SK-N-SH (cell line): ENCODE data around the gene EML5. TPM values are rescaled to one million over a fixed set of nuclear protein-coding genes. Genes with fewer than 3 reads are reported as not detected.

Experiments
- CTCF ChIA-PET: fragments of 300-600, 350-600 bp; formaldehyde crosslinking; extraction: SDS; loops from one replicate; lab custom pipeline; 2021; lab: Yijun Ruan, JAX
- POLR2A ChIA-PET: fragments of 350-600 bp; sonication (Branson Sonifier 250); formaldehyde crosslinking; extraction: SDS; loops from one replicate; lab custom pipeline; 2020; ENCODE audit warnings: antibody characterized with exemption, inconsistent platforms; lab: Yijun Ruan, JAX
- DNase-seq: peaks from one replicate; pipeline ENCODE4 v3.0.0; 2012
- H2AFZ ChIP-seq: fragments of 200-600 bp; sonication (generic); 2 replicates; pipeline ENCODE4 v1.8.1; 2016; ENCODE audit warnings: antibody characterized with exemption, mild to moderate bottlenecking, low read depth
- H3F3A ChIP-seq: fragments of 200-600 bp; sonication (generic); replicated peaks from 2 replicates; pipeline ENCODE3; 2016; ENCODE audit warnings: antibody characterized with exemption, mild to moderate bottlenecking; ENCODE audit not compliant: insufficient read depth
- H3K27ac ChIP-seq, 2 experiments: fragments of 200-500 bp in 1 of 2; fragments of 200-600 bp in 1 of 2; sonication (Bioruptor generic) in 1 of 2; sonication (generic), shearing (Covaris generic) in 1 of 2; 2 replicates each; pipeline versions ENCODE4 v1.5.1 to v1.6.1; 2014 to 2016; ENCODE audit warnings: low read depth in 2 of 2, inconsistent platforms in 1 of 2, low read length in 1 of 2, mild to moderate bottlenecking in 1 of 2, mixed read lengths in 1 of 2
- H3K27me3 ChIP-seq: fragments of 200-600 bp; sonication (generic), shearing (Covaris generic); 2 replicates; pipeline ENCODE4 v1.6.1; 2016; ENCODE audit warnings: mixed run types; ENCODE audit not compliant: insufficient read depth
- H3K36me3 ChIP-seq, 2 experiments: fragments of 200-500 bp in 1 of 2; fragments of 200-600 bp in 1 of 2; sonication (Bioruptor generic) in 1 of 2; sonication (generic) in 1 of 2; replicated peaks in 1 of 2; 2 replicates each; pipeline versions ENCODE3 to v1.5.1; 2014 to 2016; ENCODE audit warnings: low read length in 1 of 2, mild to moderate bottlenecking in 1 of 2; ENCODE audit not compliant: insufficient read depth in 2 of 2, control insufficient read depth in 1 of 2
- H3K4me1 ChIP-seq, 2 experiments: fragments of 200-500 bp in 1 of 2; fragments of 200-600 bp in 1 of 2; sonication (Bioruptor generic) in 1 of 2; sonication (generic), shearing (Covaris generic) in 1 of 2; 2 replicates each; pipeline versions ENCODE4 v1.5.1 to v1.6.1; 2014 to 2016; ENCODE audit warnings: low read depth in 1 of 2, low read length in 1 of 2, mixed run types in 1 of 2; ENCODE audit not compliant: insufficient read depth in 2 of 2, control insufficient read depth in 1 of 2
- H3K4me2 ChIP-seq: fragments of 200-600 bp; sonication (generic), shearing (Covaris generic); 2 replicates; pipeline ENCODE4 v1.6.1; 2017; ENCODE audit warnings: mixed run types
- H3K4me3 ChIP-seq, 2 experiments: fragments of 200-500 bp in 1 of 2; fragments of 200-600 bp in 1 of 2; sonication (Bioruptor generic) in 1 of 2; sonication (generic), shearing (Covaris generic) in 1 of 2; 2 replicates each; pipeline versions ENCODE4 v1.5.1 to v1.8.1; 2014 to 2016; ENCODE audit warnings: low read depth in 2 of 2, inconsistent platforms in 1 of 2, low read length in 1 of 2, mild to moderate bottlenecking in 1 of 2, mixed read lengths in 1 of 2, moderate library complexity in 1 of 2
- H3K79me2 ChIP-seq: fragments of 200-600 bp; sonication (generic); 2 replicates; pipeline ENCODE4 v1.8.1; 2017; ENCODE audit warnings: mild to moderate bottlenecking; ENCODE audit not compliant: insufficient read depth
- H3K9ac ChIP-seq: fragments of 200-600 bp; sonication (generic); 2 replicates; pipeline ENCODE4 v1.6.1; 2017; ENCODE audit warnings: mixed run types
- H3K9me2 ChIP-seq: fragments of 200-600 bp; sonication (generic); 2 replicates; pipeline ENCODE4 v1.6.1; 2017; ENCODE audit warnings: mixed run types
- H3K9me3 ChIP-seq: fragments of 200-600 bp; sonication (generic); 2 replicates; pipeline ENCODE4 v1.6.1; 2017; ENCODE audit warnings: mixed run types, mild to moderate bottlenecking, moderate library complexity
- H4K20me1 ChIP-seq: fragments of 200-600 bp; sonication (generic); 2 replicates; pipeline ENCODE4 v1.6.1; 2017; ENCODE audit warnings: mild to moderate bottlenecking, mixed run types; ENCODE audit not compliant: insufficient read depth
- CHD2 ChIP-seq: fragments of 150-350 bp; IDR thresholded peaks from 2 replicates; pipeline ENCODE4 v1.6.1; 2018; ENCODE audit warnings: low read length; ENCODE audit not compliant: partially characterized antibody
- CTCF ChIP-seq: fragments of 200-600 bp; sonication (generic); IDR thresholded peaks from 2 replicates; pipeline ENCODE4 v1.6.1; 2017; ENCODE audit warnings: antibody characterized with exemption, mild to moderate bottlenecking, moderate library complexity
- EP300 ChIP-seq, 2 experiments: IDR thresholded peaks; 2 replicates each; pipeline versions ENCODE4 v1.4.0 to v1.6.1; 2012; ENCODE audit warnings: borderline replicate concordance in 1 of 2, low read depth in 1 of 2, low read length in 1 of 2
- EZH2phosphoT487 ChIP-seq: fragments of 200-600 bp; sonication (generic); IDR thresholded peaks from 2 replicates; pipeline ENCODE4 v1.6.1; 2017; ENCODE audit warnings: low read depth, mixed run types, mild to moderate bottlenecking, antibody characterized with exemption, moderate library complexity, borderline replicate concordance
- FOXM1 ChIP-seq: IDR thresholded peaks from 2 replicates; pipeline ENCODE4 v1.4.0; 2012; ENCODE audit warnings: low read depth, mild to moderate bottlenecking
- IRF3 ChIP-seq: fragments of 150-350 bp; IDR thresholded peaks from 2 replicates; pipeline ENCODE4 v1.6.1; 2016; ENCODE audit warnings: mild to moderate bottlenecking, low read depth, low read length
- JUND ChIP-seq: IDR thresholded peaks from 2 replicates; pipeline ENCODE4 v1.4.0; 2012
- MAX ChIP-seq: IDR thresholded peaks from 2 replicates; pipeline ENCODE4 v1.4.0; 2012; ENCODE audit warnings: low read depth
- MXI1 ChIP-seq: IDR thresholded peaks from 2 replicates; pipeline ENCODE4 v1.6.1; 2012; ENCODE audit warnings: mild to moderate bottlenecking, low read depth, low read length, improper control_type of control experiment
- NFIC ChIP-seq: IDR thresholded peaks from 2 replicates; pipeline ENCODE4 v1.4.0; 2012; ENCODE audit warnings: borderline replicate concordance
- PBX3 ChIP-seq: IDR thresholded peaks from 2 replicates; pipeline ENCODE4; 2012
- POLR2AphosphoS5 ChIP-seq: IDR thresholded peaks from 2 replicates; pipeline ENCODE4 v1.6.1; 2012; ENCODE audit warnings: low read depth, low read length
- RAD21 ChIP-seq: IDR thresholded peaks from 2 replicates; pipeline ENCODE4 v1.6.1; 2012; ENCODE audit warnings: mild to moderate bottlenecking, low read length
- RCOR1 ChIP-seq: fragments of 150-350 bp; IDR thresholded peaks from 2 replicates; pipeline ENCODE4 v1.6.1; 2017; ENCODE audit warnings: antibody characterized with exemption, low read length
- REST ChIP-seq: IDR thresholded peaks from 2 replicates; pipeline ENCODE4 v1.6.1; 2012; ENCODE audit warnings: mild to moderate bottlenecking, low read depth, low read length, moderate library complexity
- SIN3A ChIP-seq: IDR thresholded peaks from 2 replicates; pipeline ENCODE4 v1.6.1; 2012; ENCODE audit warnings: low read depth, mild to moderate bottlenecking, low read length, moderate library complexity, borderline replicate concordance
- TCF12 ChIP-seq: IDR thresholded peaks from 2 replicates; pipeline ENCODE4 v1.4.0; 2012
- YY1 ChIP-seq: IDR thresholded peaks from 2 replicates; pipeline ENCODE4 v1.4.0; 2012; ENCODE audit warnings: low read depth, mild to moderate bottlenecking
- ZBTB33 ChIP-seq: IDR thresholded peaks from 2 replicates; pipeline ENCODE4 v1.4.0; 2012; ENCODE audit warnings: low read depth, borderline replicate concordance
- polyA plus RNA-seq, 3 experiments: library from polyadenylated mRNA; depleted of rRNA; stranded (reverse); fragments of >200 nt; gene quantifications; 2 replicates each; pipeline ENCODE4 v1.2.3, GENCODE V29; 2012

The EML5 gene
- polyA plus RNA-seq, 1 of the 3 experiments (the other 2 are of a cell fraction): 0.23 TPM

GRCh38 chr14:88808359-88808758 is 15.6 kb upstream of the EML5 start:
- Histone ChIP-seq H3K4me3 (no peak overlapping the region), H3K9me3 (no peaks in the 10 kb centered on the region), H2AFZ (no peak overlapping the region), H3K4me1 (no peaks in the 10 kb centered on the region), H3K27me3 (no peaks in the 10 kb centered on the region), H3K27ac (no peak overlapping the region), H4K20me1 (no peaks in the 10 kb centered on the region), H3K36me3 (no peaks in the 10 kb centered on the region), H3K9ac (no peak overlapping the region), H3K79me2 (no peaks in the 10 kb centered on the region), H3K4me2 (no peak overlapping the region), H3K9me2 (no peaks in the 10 kb centered on the region), H3F3A (no peaks in the 10 kb centered on the region)
- DNase-seq: no peak
- ChIA-PET CTCF (no interaction called here), POLR2A (no interaction called here)
- no peak for TF ChIP-seq IRF3
- TF ChIP-seq RAD21: no peak
- no peak for TF ChIP-seq REST
- TF ChIP-seq EZH2phosphoT487: no peak
- TF ChIP-seq RCOR1: no peak
- TF ChIP-seq NFIC: no peak
- TF ChIP-seq TCF12: no peak
- no peak for TF ChIP-seq ZBTB33
- TF ChIP-seq EP300 (IDR thresholded peaks at IDR 0.05; ENCODE audit: borderline replicate concordance in 1 of 2, low read depth in 1 of 2, low read length in 1 of 2): no peak
- no peak for TF ChIP-seq SIN3A
- TF ChIP-seq CTCF: no peak
- no peak for TF ChIP-seq YY1
- no peak for TF ChIP-seq PBX3
- TF ChIP-seq FOXM1: no peak
- no peak for TF ChIP-seq JUND
- TF ChIP-seq POLR2AphosphoS5: no peak
- TF ChIP-seq CHD2: no peak
- no peak for TF ChIP-seq MAX
- TF ChIP-seq MXI1: no peak
